Psoas muscle (tissue), 8 donors: ENCODE data around the gene KRTAP12-3. TPM values are rescaled to one million over a fixed set of nuclear protein-coding genes. Genes with fewer than 3 reads are reported as not detected.
"Not testable (repeated sequence)": the region's sequence is repeated elsewhere in the genome, so short reads cannot be mapped to it uniquely, and the experiment has no call there.

ENCODE experiments used
- ATAC-seq, 4 donors: fragments of 200-7000 bp; cut with Tn5 transposase; one replicate each; pipeline ENCODE4 v1.9.1; 2020; ENCODE audit warnings: moderate library complexity in 3 of 4, mild to moderate bottlenecking in 2 of 4
- DNase-seq, 2 donors: peaks; one replicate each; pipeline ENCODE4 v3.0.0-alpha.2; 2020
- H3K27ac ChIP-seq: fragments of 200-600 bp; one replicate; pipeline ENCODE4 v1.8.0; 2022
- H3K27me3 ChIP-seq, 3 donors: fragments of 200-600 bp in 1 of 3; one replicate each; pipeline versions ENCODE4 v1.6.1 to v1.8.0; 2013 to 2022; ENCODE audit warnings: low read length in 2 of 3, mild to moderate bottlenecking in 2 of 3, moderate library complexity in 1 of 3; ENCODE audit not compliant: insufficient read depth in 3 of 3
- H3K36me3 ChIP-seq, 2 donors: fragments of 200-600 bp in 1 of 2; one replicate each; pipeline versions ENCODE4 v1.6.1 to v1.8.0; 2013 to 2022; ENCODE audit warnings: low read depth in 1 of 2, mild to moderate bottlenecking in 1 of 2, moderate library complexity in 1 of 2; ENCODE audit not compliant: insufficient read depth in 1 of 2
- H3K4me1 ChIP-seq: fragments of 200-600 bp; one replicate; pipeline ENCODE4 v1.8.0; 2022
- H3K4me3 ChIP-seq: fragments of 200-600 bp; one replicate; pipeline ENCODE4 v1.8.0; 2022; ENCODE audit warnings: mild to moderate bottlenecking
- H3K9me3 ChIP-seq: fragments of 200-600 bp; one replicate; pipeline ENCODE4 v1.8.0; 2022
- WGBS, 3 donors: extraction: QIAGEN DNeasy Blood & Tissue Kit; methylation state at CpG; one replicate each; pipeline versions ENCODE4 v1.1.6 to v1.1.7; 2013; 5-methylcytosine and 5-hydroxymethylcytosine counted together
- intact Hi-C, 2 donors: fragments of 100-400 bp; cut with DNase I; formaldehyde crosslinking; loops; one replicate each; pipeline versions ENCODE4 v1.11.0 to v1.14.2; 2022
- polyA plus RNA-seq, 3 donors: library from polyadenylated mRNA; stranded (reverse); fragments of 200-250 nt; gene quantifications; one replicate each; pipeline ENCODE4 v1.2.3, GENCODE V29; 2013
- total RNA-seq, 4 donors: library from RNA; stranded (reverse); fragmentation: NEBNext Ultra II Directional in 2 of 4; extraction: Animal tissue kit (Norgen Biotek cat#: 25700) in 2 of 4; gene quantifications; one replicate each; pipeline versions ENCODE4 v1.2.1 to v1.2.4, GENCODE V29; 2021 to 2023
- TF ChIP-seq, protein P1 (sequence below): fragments of 200-600 bp; IDR thresholded peaks from one replicate; pipeline ENCODE4 v1.8.0; 2022; ENCODE audit warnings: antibody characterized with exemption
- donor health status: healthy with polysubstance abuse.
- donor health status: DM: no; HTN: no; CAD: no; lungs with moderate emphysema.
- donor health status: Bipolar disorder and iron deficiency.
- donor health status: healthy.
- donor health status: DM: yes; HTN: yes; CAD: no.
- donor health status: DM: no; HTN: no; CAD: no.
- donor health status: DM: no; HTN: no; CAD: no.
- donor health status: DM: yes; HTN: yes; CAD: no.

Gene KRTAP12-3
- total and polyA plus RNA-seq, 7 donors, result not detected

DNA sequence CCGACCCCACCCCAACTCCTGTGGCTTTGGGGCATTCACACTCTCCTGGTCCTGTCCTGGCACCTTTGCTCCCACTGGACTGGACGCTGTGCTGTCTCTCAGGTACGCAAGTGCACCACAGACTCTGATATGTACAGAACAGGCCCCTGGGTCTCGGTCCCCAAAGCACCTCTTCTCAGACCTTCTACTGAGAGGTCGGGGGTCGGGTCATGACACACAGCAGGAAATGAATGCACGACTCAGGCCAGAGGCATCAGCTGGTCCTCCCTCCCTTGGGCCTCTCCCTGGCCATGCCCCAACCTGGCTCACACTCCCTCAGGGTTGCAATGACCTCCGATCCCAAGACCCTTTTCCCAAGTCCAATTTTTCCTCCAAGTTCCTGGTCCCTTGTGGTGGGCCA, 37.5 kb downstream of the KRTAP12-3 start:
- ATAC-seq (no peak), DNase-seq (peak in 1 of 2 donors; percentile 28)
- 54 to 63% (median 61%) methylated on average over 8 of the region's 8 CpGs for WGBS, 3 donors
- intact Hi-C loops, result no loop called here
- Histone ChIP-seq H3K4me3 (no peak overlapping the region), H3K27me3 (peaks cover 5 to 38% (median 13%) of the 10 kb centered on the region in 3 donors), H3K27ac (no peak overlapping the region), H3K36me3 (no peaks in the 10 kb centered on the region), H3K9me3 (peaks cover 22% of the 10 kb centered on the region), H3K4me1 (no peaks in the 10 kb centered on the region)
- TF ChIP-seq, protein P1, sequence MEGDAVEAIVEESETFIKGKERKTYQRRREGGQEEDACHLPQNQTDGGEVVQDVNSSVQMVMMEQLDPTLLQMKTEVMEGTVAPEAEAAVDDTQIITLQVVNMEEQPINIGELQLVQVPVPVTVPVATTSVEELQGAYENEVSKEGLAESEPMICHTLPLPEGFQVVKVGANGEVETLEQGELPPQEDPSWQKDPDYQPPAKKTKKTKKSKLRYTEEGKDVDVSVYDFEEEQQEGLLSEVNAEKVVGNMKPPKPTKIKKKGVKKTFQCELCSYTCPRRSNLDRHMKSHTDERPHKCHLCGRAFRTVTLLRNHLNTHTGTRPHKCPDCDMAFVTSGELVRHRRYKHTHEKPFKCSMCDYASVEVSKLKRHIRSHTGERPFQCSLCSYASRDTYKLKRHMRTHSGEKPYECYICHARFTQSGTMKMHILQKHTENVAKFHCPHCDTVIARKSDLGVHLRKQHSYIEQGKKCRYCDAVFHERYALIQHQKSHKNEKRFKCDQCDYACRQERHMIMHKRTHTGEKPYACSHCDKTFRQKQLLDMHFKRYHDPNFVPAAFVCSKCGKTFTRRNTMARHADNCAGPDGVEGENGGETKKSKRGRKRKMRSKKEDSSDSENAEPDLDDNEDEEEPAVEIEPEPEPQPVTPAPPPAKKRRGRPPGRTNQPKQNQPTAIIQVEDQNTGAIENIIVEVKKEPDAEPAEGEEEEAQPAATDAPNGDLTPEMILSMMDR, result no peak

DNA sequence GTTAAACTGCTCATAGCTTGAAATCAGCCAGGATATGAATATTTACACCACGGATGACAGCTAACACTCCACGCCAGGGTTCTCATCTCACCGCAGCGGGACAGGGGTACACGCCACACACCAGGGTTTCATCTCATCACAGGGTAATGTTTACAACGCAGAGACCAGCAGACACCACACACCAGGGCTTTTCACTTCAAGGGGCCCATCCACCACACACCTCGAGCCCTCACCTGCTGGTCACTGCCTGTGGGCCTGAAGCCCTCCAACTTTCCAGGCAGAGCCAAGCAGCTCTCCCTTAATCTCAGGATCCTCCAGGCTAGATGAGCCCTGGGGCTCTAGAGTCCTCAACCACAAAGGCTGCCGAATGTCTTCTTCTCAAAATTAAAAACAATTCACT, 37.9 kb downstream of the KRTAP12-3 start:
- DNase-seq, result no peak
- no peak overlapping the region for H3K27ac ChIP-seq
- no peak overlapping the region for H3K4me3 ChIP-seq
- peaks cover 22% of the 10 kb centered on the region for H3K9me3 ChIP-seq
- WGBS, 3 donors, result 72 to 78% (median 73%) methylated on average over 8 of the region's 8 CpGs
- H3K4me1 ChIP-seq, result no peaks in the 10 kb centered on the region
- H3K27me3 ChIP-seq, result peaks cover 5 to 40% (median 15%) of the 10 kb centered on the region in 3 donors
- H3K36me3 ChIP-seq, result no peaks in the 10 kb centered on the region
- no peak for ATAC-seq
- TF ChIP-seq, protein P1, result no peak
- intact Hi-C loops, result no loop called here

DNA sequence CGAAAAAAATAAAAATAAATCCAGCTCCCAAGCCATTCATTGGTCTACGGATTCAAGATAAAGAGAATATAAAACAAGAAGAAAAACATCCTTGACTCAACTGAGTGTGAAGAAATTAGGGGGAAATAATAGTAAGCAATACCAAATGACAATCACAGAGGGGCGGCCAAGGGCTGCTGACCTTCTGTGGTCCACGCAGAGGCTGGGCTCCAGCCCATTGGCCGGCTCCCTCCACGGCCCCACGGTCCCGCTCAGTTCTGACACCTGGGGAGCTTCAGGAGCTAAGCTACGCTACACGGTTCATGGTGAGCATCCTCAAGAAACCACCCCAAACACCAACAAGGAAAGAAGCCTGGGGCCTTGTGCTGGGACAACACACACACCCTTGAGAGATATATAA, 38.8 kb downstream of the KRTAP12-3 start:
- no peak for ATAC-seq

DNA sequence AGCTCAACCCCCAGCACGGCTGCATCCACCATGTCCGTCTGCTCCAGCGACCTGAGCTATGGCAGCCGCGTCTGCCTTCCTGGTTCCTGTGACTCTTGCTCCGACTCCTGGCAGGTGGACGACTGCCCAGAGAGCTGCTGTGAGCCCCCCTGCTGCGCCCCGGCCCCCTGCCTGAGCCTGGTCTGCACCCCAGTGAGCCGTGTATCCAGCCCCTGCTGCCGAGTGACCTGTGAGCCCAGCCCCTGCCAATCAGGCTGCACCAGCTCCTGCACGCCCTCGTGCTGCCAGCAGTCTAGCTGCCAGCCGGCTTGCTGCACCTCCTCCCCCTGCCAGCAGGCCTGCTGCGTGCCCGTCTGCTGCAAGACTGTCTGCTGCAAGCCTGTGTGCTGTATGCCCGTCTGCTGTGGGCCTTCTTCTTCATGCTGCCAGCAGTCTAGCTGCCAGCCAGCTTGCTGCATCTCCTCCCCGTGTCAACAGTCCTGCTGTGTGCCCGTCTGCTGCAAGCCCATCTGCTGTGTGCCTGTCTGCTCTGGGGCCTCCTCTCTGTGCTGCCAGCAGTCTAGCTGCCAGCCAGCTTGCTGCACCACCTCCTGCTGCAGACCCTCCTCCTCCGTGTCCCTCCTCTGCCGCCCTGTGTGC, 39.6 kb downstream of the KRTAP12-3 start, which contains the start of gene KRTAP10-12:
KRTAP10-12 (plus strand) TSS at position 1 of the 639 bp plus-strand sequence; CDS start at position 31, 30 bp downstream.
- H3K4me3 ChIP-seq, H3K4me1 ChIP-seq, ATAC-seq, intact Hi-C loops, H3K27ac ChIP-seq, H3K36me3 ChIP-seq, DNase-seq: not testable (repeated sequence)
- WGBS, 3 donors, result 24 to 39% (median 25%) methylated on average over 16 to 21 of the region's 21 CpGs
- peaks cover 22% of the 10 kb centered on the region for H3K9me3 ChIP-seq
- H3K27me3 ChIP-seq, result peaks cover 5 to 55% (median 24%) of the 10 kb centered on the region in 3 donors

More for the DNA sequence above, 38.8 kb downstream of the KRTAP12-3 start:
- no peak for DNase-seq
- Histone ChIP-seq H3K4me3 (no peak overlapping the region), H3K9me3 (peaks cover 22% of the 10 kb centered on the region), H3K27me3 (peaks cover 5 to 50% (median 20%) of the 10 kb centered on the region in 3 donors), H3K36me3 (no peaks in the 10 kb centered on the region), H3K27ac (no peak overlapping the region), H3K4me1 (no peaks in the 10 kb centered on the region)
- TF ChIP-seq, protein P1, result no peak
- intact Hi-C loops, result no loop called here
- 67 to 71% (median 69%) methylated on average over 10 of the region's 10 CpGs for WGBS, 3 donors

DNA sequence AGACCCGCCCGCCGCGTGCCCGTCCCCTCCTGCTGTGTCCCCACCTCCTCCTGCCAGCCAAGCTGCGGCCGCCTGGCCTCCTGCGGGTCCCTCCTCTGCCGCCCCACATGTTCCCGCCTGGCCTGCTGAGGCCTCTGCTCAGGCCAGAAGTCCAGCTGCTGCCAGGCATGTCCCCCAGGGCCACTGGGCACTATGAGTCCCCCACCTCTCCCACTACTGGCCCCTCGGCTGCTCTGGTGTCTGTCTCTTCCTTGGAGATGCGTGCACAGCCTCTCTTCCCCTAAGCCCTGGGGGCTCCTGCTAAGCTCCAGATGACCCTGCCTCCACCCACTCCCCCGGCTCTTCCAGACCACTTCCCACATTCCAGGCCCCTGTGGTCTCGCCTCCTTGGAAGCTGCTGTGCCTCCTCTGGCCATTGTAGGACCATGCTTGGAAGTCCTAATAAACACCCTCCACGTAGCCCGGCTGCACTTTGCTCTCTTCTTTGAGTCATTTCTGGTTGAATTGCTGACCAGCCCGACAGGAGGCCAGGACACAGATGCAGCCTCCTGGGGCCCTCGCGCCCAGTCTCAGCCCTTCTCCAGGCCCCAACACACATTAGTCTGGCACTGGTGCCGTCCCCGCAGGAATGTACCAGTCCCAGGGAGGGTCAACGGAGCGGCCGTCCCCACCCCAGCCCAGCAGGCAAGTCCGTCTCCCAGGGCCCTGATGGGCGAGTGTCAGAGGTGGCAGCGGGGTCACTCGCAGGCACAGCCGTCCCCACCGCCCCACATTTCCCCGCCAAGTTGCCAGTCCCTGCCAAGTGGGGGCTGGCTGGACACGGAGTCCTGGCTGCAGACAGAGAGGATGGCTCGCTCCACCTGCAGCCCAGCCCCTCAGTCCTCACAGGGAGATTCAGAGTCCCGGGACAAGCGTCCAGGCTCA, 40.3 kb downstream of the KRTAP12-3 start:
- DNase-seq (no peak), ATAC-seq (no peak)
- Histone ChIP-seq H3K4me1 (no peaks in the 10 kb centered on the region), H3K27ac (no peak overlapping the region), H3K36me3 (no peaks in the 10 kb centered on the region), H3K9me3 (peaks cover 15% of the 10 kb centered on the region), H3K4me3 (no peak overlapping the region), H3K27me3 (peaks cover 5 to 62% (median 28%) of the 10 kb centered on the region in 3 donors)
- TF ChIP-seq, protein P1, result no peak
- intact Hi-C loops, result no loop called here
- WGBS, 3 donors, result 15 to 27% (median 21%) methylated on average over 34 to 35 of the region's 35 CpGs
